HG02852 (cell line): ENCODE results near the gene UBXN1.

Experiments
- ATAC-seq: cut with Tn5 transposase; IDR thresholded peaks from one replicate; pipeline ENCODE4 v1.9.1; 2021; ENCODE audit warnings: mild to moderate bottlenecking, moderate library complexity; ENCODE audit not compliant: unreplicated experiment

UBXN1 gene

GRCh38 chr11:62678770-62679696 lies at the start of gene UBXN1:
UBXN1 (minus strand) TSS chr11:62679073; CDS start chr11:62678923, 150 bp downstream.
- peak; percentile 72 for ATAC-seq

GRCh38 chr11:62728171-62728988 lies 49.5 kb upstream of the UBXN1 start, which contains the start of gene TTC9C:
TTC9C (plus strand) TSS chr11:62728486; CDS start chr11:62728849, 363 bp downstream.
- peak; percentile 20 for ATAC-seq

- ATAC-seq = peak; percentile 39
Observed at GRCh38 chr11:62727872-62728170, 48.9 kb upstream of the UBXN1 start.

- peak; percentile 64 for ATAC-seq
Observed at GRCh38 chr11:62727165-62727871, 48.4 kb upstream of the UBXN1 start, which contains the start of gene HNRNPUL2. HNRNPUL2 (minus strand) TSS chr11:62727457; CDS start chr11:62727156, 301 bp downstream.

- peak; percentile 14 for ATAC-seq
Observed at GRCh38 chr11:62726915-62727164, 48.0 kb upstream of the UBXN1 start.

- ATAC-seq = no peak
Observed at GRCh38 chr11:62726156-62726914, 47.5 kb upstream of the UBXN1 start.

GRCh38 chr11:62725646-62726045 lies 46.8 kb upstream of the UBXN1 start:
- no peak for ATAC-seq

- no peak for ATAC-seq
Observed at GRCh38 chr11:62724171-62724570, 45.3 kb upstream of the UBXN1 start.

GRCh38 chr11:62721994-62722393 lies 43.1 kb upstream of the UBXN1 start:
- no peak for ATAC-seq

GRCh38 chr11:62719302-62719978 lies 40.6 kb upstream of the UBXN1 start:
- no peak for ATAC-seq

GRCh38 chr11:62716816-62717215 lies 37.9 kb upstream of the UBXN1 start:
- no peak for ATAC-seq

- ATAC-seq = no peak
Observed at GRCh38 chr11:62716206-62716605, 37.3 kb upstream of the UBXN1 start.

GRCh38 chr11:62715150-62716130 lies 36.6 kb upstream of the UBXN1 start:
- ATAC-seq = no peak

- ATAC-seq = no peak
Observed at GRCh38 chr11:62713343-62713742, 34.5 kb upstream of the UBXN1 start.

GRCh38 chr11:62712861-62713260 lies 34.0 kb upstream of the UBXN1 start:
- no peak for ATAC-seq

- no peak for ATAC-seq
Observed at GRCh38 chr11:62712276-62712812, 33.5 kb upstream of the UBXN1 start.

- ATAC-seq = no peak
Observed at GRCh38 chr11:62710001-62710345, 31.1 kb upstream of the UBXN1 start.

- peak; percentile 75 for ATAC-seq
Observed at GRCh38 chr11:62709247-62710000, 30.6 kb upstream of the UBXN1 start.
